PC-9 (cell line): Measurements from ENCODE around the gene APOBEC3B. TPM values are rescaled to one million over a fixed set of nuclear protein-coding genes. Genes with fewer than 3 reads are reported as not detected.

Source experiments
- BruUV-seq: library from RNA; stranded (reverse); fragments of 400-500 nt; replicated peaks from 2 replicates; lab custom pipeline; 2021; lab: Mats Ljungman, UMichigan
- CTCF ChIA-PET: fragments of 300-600 bp; sonication (Branson Sonifier 250); formaldehyde crosslinking; loops from one replicate; lab custom pipeline; 2022; ENCODE audit warnings: antibody characterized with exemption; lab: Charles Lee
- POLR2A ChIA-PET: fragments of 300-600 bp; sonication (Branson Sonifier 250); formaldehyde crosslinking; loops from one replicate; lab custom pipeline; 2022; ENCODE audit warnings: antibody characterized with exemption; ENCODE audit not compliant: unreplicated experiment; lab: Charles Lee
- DNase-seq, 2 experiments: peaks; one replicate each; pipeline versions ENCODE4 v3.0.0 to v3.0.0-alpha.2; 2015 to 2022; ENCODE audit warnings: mixed read lengths in 1 of 2
- H2AFZ ChIP-seq: fragments of 200-600 bp; sonication (generic); 2 replicates; pipeline ENCODE4 v1.8.1; 2017; ENCODE audit warnings: antibody characterized with exemption
- H3F3A ChIP-seq: fragments of 200-600 bp; sonication (generic); 2 replicates; pipeline ENCODE4 v1.8.1; 2017; ENCODE audit warnings: antibody characterized with exemption, mild to moderate bottlenecking, low read depth; ENCODE audit not compliant: insufficient read depth
- H3K27ac ChIP-seq: fragments of 200-600 bp; sonication (generic); 2 replicates; pipeline ENCODE4 v1.6.1; 2016; ENCODE audit warnings: mixed run types
- H3K27me3 ChIP-seq: fragments of 200-600 bp; sonication (generic); 2 replicates; pipeline ENCODE4 v1.6.1; 2016; ENCODE audit warnings: low read depth, mixed run types; ENCODE audit not compliant: insufficient read depth
- H3K36me3 ChIP-seq: fragments of 200-600 bp; sonication (generic); 2 replicates; pipeline ENCODE4 v1.6.1; 2016; ENCODE audit warnings: low read depth, mixed run types
- H3K4me1 ChIP-seq: fragments of 200-600 bp; sonication (generic); replicated peaks from 2 replicates; pipeline ENCODE4 v1.6.1; 2016; ENCODE audit warnings: mixed run types; ENCODE audit not compliant: insufficient read depth
- H3K4me2 ChIP-seq: fragments of 200-600 bp; sonication (generic); 2 replicates; pipeline ENCODE4 v1.6.1; 2017; ENCODE audit warnings: mixed run types
- H3K4me3 ChIP-seq: fragments of 200-600 bp; sonication (generic); 2 replicates; pipeline ENCODE4 v1.6.1; 2016; ENCODE audit warnings: mixed run types
- H3K79me2 ChIP-seq: fragments of 200-600 bp; sonication (generic); 2 replicates; pipeline ENCODE4 v1.6.1; 2017; ENCODE audit warnings: low read depth, mixed run types
- H3K9me2 ChIP-seq: fragments of 200-600 bp; sonication (generic); 2 replicates; pipeline ENCODE4 v1.8.1; 2017; ENCODE audit warnings: mild to moderate bottlenecking; ENCODE audit not compliant: insufficient read depth
- H3K9me3 ChIP-seq: fragments of 200-600 bp; sonication (generic); 2 replicates; pipeline ENCODE4 v1.8.1; 2016; ENCODE audit warnings: low read depth; ENCODE audit not compliant: insufficient read depth
- H4K20me1 ChIP-seq: fragments of 200-600 bp; sonication (generic); 2 replicates; pipeline ENCODE4 v1.8.1; 2017; ENCODE audit not compliant: insufficient read depth
- EZH2 ChIP-seq: fragments of 200-600 bp; sonication (generic); IDR thresholded peaks from 2 replicates; pipeline ENCODE4 v1.8.0; 2017; ENCODE audit warnings: antibody characterized with exemption, low read depth
- intact Hi-C: fragments of 100-400 bp; cut with micrococcal nuclease; formaldehyde crosslinking; loops from one replicate; pipeline ENCODE4 v1.10.0; 2022; ENCODE audit not compliant: unreplicated experiment
- total RNA-seq: library from RNA; stranded (reverse); gene quantifications from 2 replicates; pipeline ENCODE4 v1.2.3, GENCODE V29; 2021
- TF ChIP-seq, protein P1 (sequence below): fragments of 200-600 bp; sonication (generic); conservative IDR thresholded peaks from 2 replicates; pipeline ENCODE4 v1.6.1; 2017; ENCODE audit warnings: mixed run types, antibody characterized with exemption, mild to moderate bottlenecking, moderate library complexity

APOBEC3B gene
- total RNA-seq, 1 experiment from 2014 or later: 66.5 TPM

DNA sequence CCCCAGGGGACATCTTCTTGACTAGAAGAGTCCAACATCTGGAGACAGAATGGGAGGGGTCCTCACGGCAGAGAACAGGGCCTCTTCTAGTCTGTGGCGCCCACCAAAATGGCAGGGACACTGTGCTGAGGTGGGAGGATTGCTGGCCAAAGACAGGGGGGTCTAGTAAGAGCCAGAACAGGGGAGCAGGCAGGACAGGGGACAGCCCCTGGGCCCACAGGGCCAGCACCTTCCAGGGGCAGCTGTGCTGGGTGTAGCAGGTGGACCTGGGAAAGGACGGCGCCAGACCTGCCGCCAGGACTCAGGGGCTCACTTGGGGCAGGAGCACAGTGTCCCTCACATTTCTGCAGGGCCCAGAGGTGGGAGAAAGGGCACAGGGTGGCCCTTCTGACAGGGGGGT is 25.6 kb upstream of the APOBEC3B start:
- BruUV-seq: no TSS peak
- no peak overlapping the region for H3K4me3 ChIP-seq
- CTCF ChIA-PET: interaction anchor here (0.6 kb wide), 1 partner anchor 24 kb away, joined by 4 read pairs; no protein-coding TSS in a partner anchor

DNA sequence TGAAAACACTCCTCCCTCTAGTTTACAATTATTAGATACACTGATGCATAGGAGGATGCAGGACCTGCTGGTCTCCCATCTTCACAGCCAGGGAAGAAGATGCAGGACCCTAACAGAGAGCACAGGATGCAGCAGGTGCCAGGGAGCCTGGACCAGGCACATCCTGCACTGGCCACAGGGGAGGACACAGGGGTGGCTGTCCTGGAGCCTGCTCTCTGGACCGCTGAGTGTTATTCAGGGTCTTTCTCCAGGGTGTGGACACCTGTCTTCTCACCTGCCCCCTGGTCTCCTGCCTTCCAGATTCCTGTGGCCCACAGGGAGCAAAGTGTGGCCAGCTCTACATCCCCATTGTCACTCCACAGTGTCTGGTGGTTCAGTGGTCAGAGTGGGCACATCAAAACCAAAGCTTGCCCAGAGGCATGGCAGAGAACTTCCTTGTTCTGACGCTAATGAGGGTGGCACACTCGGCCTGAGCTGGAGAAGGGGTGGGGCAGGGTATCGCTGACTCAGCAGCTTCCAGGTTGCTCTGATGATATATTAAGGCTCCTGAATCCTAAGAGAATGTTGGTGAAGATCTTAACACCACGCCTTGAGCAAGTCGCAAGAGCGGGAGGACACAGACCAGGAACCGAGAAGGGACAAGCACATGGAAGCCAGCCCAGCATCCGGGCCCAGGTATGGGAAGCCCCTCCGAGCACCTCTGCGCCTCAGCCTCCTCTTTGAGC is 24.9 kb upstream of the APOBEC3B start, which contains the start of gene APOBEC3A:
APOBEC3A (plus strand) TSS at position 564 of the 725 bp plus-strand sequence; CDS start at position 647, 83 bp downstream.
- no TSS peak for BruUV-seq
- no peak within 1 kb of the TSS for H3K27ac ChIP-seq
- CTCF ChIA-PET: interaction anchor here (0.7 kb wide), 1 partner anchor 46 kb away, joined by 4 read pairs; no protein-coding TSS in a partner anchor

More for the DNA sequence above, 25.6 kb upstream of the APOBEC3B start:
- no peak overlapping the region for H3K27ac ChIP-seq
- 0 out of 2 replicates have a peak, but pooled peaks cover 6% of the 10 kb centered on the region for H3F3A ChIP-seq
- H3K4me1 ChIP-seq: peaks cover 26% of the 10 kb centered on the region
- no peaks in the 10 kb centered on the region for H3K79me2 ChIP-seq
- DNase-seq: no peak
- H4K20me1 ChIP-seq: no peaks in the 10 kb centered on the region
- no peaks in the 10 kb centered on the region for H3K9me2 ChIP-seq
- H3K9me3 ChIP-seq: no peaks in the 10 kb centered on the region
- TF ChIP-seq EZH2: no peak
- TF ChIP-seq, protein P1, sequence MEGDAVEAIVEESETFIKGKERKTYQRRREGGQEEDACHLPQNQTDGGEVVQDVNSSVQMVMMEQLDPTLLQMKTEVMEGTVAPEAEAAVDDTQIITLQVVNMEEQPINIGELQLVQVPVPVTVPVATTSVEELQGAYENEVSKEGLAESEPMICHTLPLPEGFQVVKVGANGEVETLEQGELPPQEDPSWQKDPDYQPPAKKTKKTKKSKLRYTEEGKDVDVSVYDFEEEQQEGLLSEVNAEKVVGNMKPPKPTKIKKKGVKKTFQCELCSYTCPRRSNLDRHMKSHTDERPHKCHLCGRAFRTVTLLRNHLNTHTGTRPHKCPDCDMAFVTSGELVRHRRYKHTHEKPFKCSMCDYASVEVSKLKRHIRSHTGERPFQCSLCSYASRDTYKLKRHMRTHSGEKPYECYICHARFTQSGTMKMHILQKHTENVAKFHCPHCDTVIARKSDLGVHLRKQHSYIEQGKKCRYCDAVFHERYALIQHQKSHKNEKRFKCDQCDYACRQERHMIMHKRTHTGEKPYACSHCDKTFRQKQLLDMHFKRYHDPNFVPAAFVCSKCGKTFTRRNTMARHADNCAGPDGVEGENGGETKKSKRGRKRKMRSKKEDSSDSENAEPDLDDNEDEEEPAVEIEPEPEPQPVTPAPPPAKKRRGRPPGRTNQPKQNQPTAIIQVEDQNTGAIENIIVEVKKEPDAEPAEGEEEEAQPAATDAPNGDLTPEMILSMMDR: no peak
- no peaks in the 10 kb centered on the region for H3K27me3 ChIP-seq
- H3K36me3 ChIP-seq: no peaks in the 10 kb centered on the region
- intact Hi-C loops: no loop called here
- H3K4me2 ChIP-seq: no peak overlapping the region
- POLR2A ChIA-PET: no interaction called here
- H2AFZ ChIP-seq: no peak overlapping the region

More for the DNA sequence above, 24.9 kb upstream of the APOBEC3B start, which contains the start of gene APOBEC3A:
- no peaks in the 10 kb centered on the region for H3K27me3 ChIP-seq
- peaks cover 20% of the 10 kb centered on the region for H3K4me1 ChIP-seq
- no peak within 1 kb of the TSS for H3K4me2 ChIP-seq
- intact Hi-C loops: no loop called here
- no peak within 1 kb of the TSS for H2AFZ ChIP-seq
- H3K9me3 ChIP-seq: no peaks in the 10 kb centered on the region
- DNase-seq: peak; percentile 59 to 73
- POLR2A ChIA-PET: interaction anchor here (0.6 kb wide), 2 partner anchors 36 to 336 kb away, joined by 3 read pairs; no protein-coding TSS in a partner anchor
- TF ChIP-seq, protein P1: no peak
- TF ChIP-seq EZH2: no peak
- no peak within 1 kb of the TSS for H3K4me3 ChIP-seq
- no peaks in the 10 kb centered on the region for H3K36me3 ChIP-seq
- no peaks in the 10 kb centered on the region for H3K79me2 ChIP-seq
- no peaks in the 10 kb centered on the region for H4K20me1 ChIP-seq
- H3K9me2 ChIP-seq: no peaks in the 10 kb centered on the region
- H3F3A ChIP-seq: 0 out of 2 replicates have a peak, but pooled peaks cover 2% of the 10 kb centered on the region
